ENCODE measurements around the gene C1QTNF5. TPM values are rescaled to one million over a fixed set of nuclear protein-coding genes. Genes with fewer than 3 reads are reported as not detected.
A peak's percentile ranks its signal among the peaks of the same experiment; 100 is the strongest.

The C1QTNF5 gene
- total and polyA plus RNA-seq, 2 experiments from 2014 or later = 13.7 to 18.0 TPM

GRCh38 chr11:119338965-119339588 is 1.6 kb downstream of the C1QTNF5 start:
- Histone ChIP-seq H3K9me2 (replicated peaks; ENCODE audit: insufficient read depth) (no peaks in the 10 kb centered on the region), H3K4me1 (ENCODE audit: insufficient read depth) (peaks cover 27% of the 10 kb centered on the region), H4K20me1 (ENCODE audit: insufficient read depth, poor library complexity, severe bottlenecking) (no peaks in the 10 kb centered on the region), H3K79me2 (peaks cover 20% of the 10 kb centered on the region), H3K9me3 (ENCODE audit: low read depth) (no peaks in the 10 kb centered on the region), H3K4me2 (peak overlapping the region; percentile 96), H3K4me3 (no peak overlapping the region), H3K27me3 (peaks cover 29% of the 10 kb centered on the region), H3K36me3 (replicated peaks; ENCODE audit: insufficient read depth, low read depth) (no peaks in the 10 kb centered on the region), H2AFZ (no peak overlapping the region), H3K27ac (peak overlapping the region; percentile 69)
- DNase-seq (ENCODE audit: low spot score) = no peak
- 77% methylated on average over 10 of the region's 11 CpGs for WGBS (ENCODE audit: low lambda C conversion rate, missing lambda C conversion rate)
- TF ChIP-seq EZH2phosphoT487 (IDR thresholded peaks at IDR 0.05; ENCODE audit: low read depth, severe bottlenecking, unreplicated experiment) = no peak
- no peak for TF ChIP-seq EZH2 (IDR thresholded peaks at IDR 0.05; ENCODE audit: borderline replicate concordance)
- no peak for TF ChIP-seq CTCF (IDR thresholded peaks at IDR 0.05; ENCODE audit: poor library complexity)

GRCh38 chr11:119338318-119338890 is 2.3 kb downstream of the C1QTNF5 start:
- Histone ChIP-seq H3K27me3 (peaks cover 25% of the 10 kb centered on the region), H3K4me1 (ENCODE audit: insufficient read depth) (peaks cover 27% of the 10 kb centered on the region), H3K27ac (peak overlapping the region; percentile 81), H4K20me1 (ENCODE audit: insufficient read depth, poor library complexity, severe bottlenecking) (no peaks in the 10 kb centered on the region), H3K4me3 (no peak overlapping the region), H3K4me2 (peak overlapping the region; percentile 96), H3K9me3 (ENCODE audit: low read depth) (no peaks in the 10 kb centered on the region), H3K36me3 (replicated peaks; ENCODE audit: insufficient read depth, low read depth) (no peaks in the 10 kb centered on the region), H3K9me2 (replicated peaks; ENCODE audit: insufficient read depth) (no peaks in the 10 kb centered on the region), H3K79me2 (peaks cover 20% of the 10 kb centered on the region), H2AFZ (no peak overlapping the region)
- peak; percentile 83 for TF ChIP-seq CTCF (IDR thresholded peaks at IDR 0.05; ENCODE audit: poor library complexity)
- TF ChIP-seq EZH2 (IDR thresholded peaks at IDR 0.05; ENCODE audit: borderline replicate concordance) = no peak
- 12% methylated on average over 17 of the region's 17 CpGs for WGBS (ENCODE audit: low lambda C conversion rate, missing lambda C conversion rate)
- DNase-seq (ENCODE audit: low spot score) = peak; percentile 91

- no peaks in the 10 kb centered on the region for H4K20me1 ChIP-seq (ENCODE audit: insufficient read depth, poor library complexity, severe bottlenecking)
- H3K4me3 ChIP-seq = no peak overlapping the region
- H2AFZ ChIP-seq = no peak overlapping the region
- peaks cover 18% of the 10 kb centered on the region for H3K27me3 ChIP-seq
- peak overlapping the region; percentile 81 for H3K27ac ChIP-seq
- H3K9me2 ChIP-seq (replicated peaks; ENCODE audit: insufficient read depth) = no peaks in the 10 kb centered on the region
- 38% methylated on average over 8 of the region's 9 CpGs for WGBS (ENCODE audit: low lambda C conversion rate, missing lambda C conversion rate)
- no peaks in the 10 kb centered on the region for H3K9me3 ChIP-seq (ENCODE audit: low read depth)
- TF ChIP-seq EZH2 (IDR thresholded peaks at IDR 0.05; ENCODE audit: borderline replicate concordance) = no peak
- no peak for TF ChIP-seq EZH2phosphoT487 (IDR thresholded peaks at IDR 0.05; ENCODE audit: low read depth, severe bottlenecking, unreplicated experiment)
- DNase-seq (ENCODE audit: low spot score) = peak; percentile 85
- H3K79me2 ChIP-seq = peaks cover 20% of the 10 kb centered on the region
- peak overlapping the region; percentile 96 for H3K4me2 ChIP-seq
- no peaks in the 10 kb centered on the region for H3K36me3 ChIP-seq (replicated peaks; ENCODE audit: insufficient read depth, low read depth)
- H3K4me1 ChIP-seq (ENCODE audit: insufficient read depth) = peaks cover 27% of the 10 kb centered on the region
Measured at GRCh38 chr11:119337581-119338317, 2.9 kb downstream of the C1QTNF5 start.

All from hepatocyte (in vitro differentiated cells).